ENCODE results near the gene SCIN. TPM values are rescaled to one million over a fixed set of nuclear protein-coding genes. Genes with fewer than 3 reads are reported as not detected.

The SCIN gene
- total and polyA plus RNA-seq, 11 donors = 0.01 to 1.7 (median 0.87) TPM; not detected in 5

- peaks cover 0 to 22% (median 0%) of the 10 kb centered on the region in 12 donors for H3K4me1 ChIP-seq
These were observed 17.9 kb downstream of the SCIN start for GRCh38 chr7:12588259-12588904.

GRCh38 chr7:12590559-12590958 lies 20.0 kb downstream of the SCIN start:
- WGBS, 4 donors = 80 to 82% (median 82%) methylated on average over 7 of the region's 7 CpGs
- H3K9me3 ChIP-seq = no peaks in the 10 kb centered on the region
- no peak overlapping the region for H3K4me3 ChIP-seq
- TF ChIP-seq POLR2A (IDR thresholded peaks at IDR 0.05) = no peak
- no peaks in the 10 kb centered on the region for H3K27me3 ChIP-seq
- H3K36me3 ChIP-seq = no peaks in the 10 kb centered on the region
- no peak overlapping the region for H3K27ac ChIP-seq
- intact Hi-C loops (cut with DNase I) = no loop called here
- DNase-seq (no peak), ATAC-seq (no peak)
- H3K4me1 ChIP-seq = peaks cover 0 to 6% (median 0%) of the 10 kb centered on the region in 12 donors

More at GRCh38 chr7:12588259-12588904, 17.9 kb downstream of the SCIN start:
- ATAC-seq = no peak
- Histone ChIP-seq H3K36me3 (no peaks in the 10 kb centered on the region), H3K9me3 (no peaks in the 10 kb centered on the region), H3K27me3 (no peaks in the 10 kb centered on the region), H3K4me3 (no peak overlapping the region), H3K27ac (no peak overlapping the region)
- no peak for DNase-seq
- TF ChIP-seq CTCF (IDR thresholded peaks at IDR 0.05) (no peak), POLR2A (IDR thresholded peaks at IDR 0.05) (no peak)
- 83 to 91% (median 87%) methylated on average over 9 to 11 of the region's 11 CpGs for WGBS, 4 donors
- intact Hi-C loops (cut with DNase I) = loop anchor here in 1 of 10 donors (10.0 kb wide), 1 partner anchor 56 kb away; no protein-coding TSS in a partner anchor

GRCh38 chr7:12594122-12594897 lies 23.8 kb downstream of the SCIN start:
- Histone ChIP-seq H3K36me3 (no peaks in the 10 kb centered on the region), H3K4me1 (no peaks in the 10 kb centered on the region), H3K9me3 (no peaks in the 10 kb centered on the region), H3K27me3 (no peaks in the 10 kb centered on the region), H3K27ac (no peak overlapping the region), H3K4me3 (no peak overlapping the region)
- ATAC-seq = no peak
- WGBS, 4 donors = 92 to 94% (median 93%) methylated on average over 24 of the region's 24 CpGs
- intact Hi-C loops (cut with DNase I) = no loop called here
- DNase-seq = no peak
- no peak for TF ChIP-seq CTCF (IDR thresholded peaks at IDR 0.05)
- no peak for TF ChIP-seq POLR2A (IDR thresholded peaks at IDR 0.05)

GRCh38 chr7:12595148-12595547 lies 24.6 kb downstream of the SCIN start:
- Histone ChIP-seq H3K27ac (no peak overlapping the region), H3K4me1 (no peaks in the 10 kb centered on the region), H3K36me3 (no peaks in the 10 kb centered on the region), H3K9me3 (no peaks in the 10 kb centered on the region), H3K4me3 (no peak overlapping the region), H3K27me3 (no peaks in the 10 kb centered on the region)
- intact Hi-C loops (cut with DNase I) = no loop called here
- ATAC-seq (no peak), DNase-seq (no peak)
- no peak for TF ChIP-seq POLR2A (IDR thresholded peaks at IDR 0.05)
- no peak for TF ChIP-seq CTCF (IDR thresholded peaks at IDR 0.05)
- WGBS, 4 donors = 84 to 89% (median 86%) methylated on average over 7 of the region's 7 CpGs
